IMR-90 (cell line): Measurements from ENCODE around the gene ERP44.

ENCODE experiments used
- CEBPB ChIP-seq: IDR thresholded peaks from 2 replicates; pipeline ENCODE4 v1.6.1; 2012; ENCODE audit warnings: low read depth, low read length, improper control_type of control experiment
- CTCF ChIP-seq: conservative IDR thresholded peaks from 2 replicates; pipeline ENCODE4 v1.5.1; 2012; ENCODE audit warnings: mild to moderate bottlenecking, low read depth, low read length, improper control_type of control experiment
- NFE2L2 ChIP-seq: fragments of 150-350 bp; IDR thresholded peaks from 2 replicates; pipeline ENCODE4 v1.6.1; 2016; ENCODE audit warnings: low read depth, mild to moderate bottlenecking, low read length
- SMC3 ChIP-seq: fragments of 150-350 bp; IDR thresholded peaks from 2 replicates; pipeline ENCODE4 v1.6.1; 2016; ENCODE audit warnings: low read depth, mild to moderate bottlenecking, antibody characterized with exemption, low read length, moderate library complexity
- USF2 ChIP-seq: fragments of 150-350 bp; IDR thresholded peaks from 2 replicates; pipeline ENCODE4 v1.6.1; 2017; ENCODE audit warnings: mild to moderate bottlenecking, antibody characterized with exemption, low read length, low read depth

- TF ChIP-seq SMC3 (no peak), USF2 (no peak), NFE2L2 (no peak), CTCF (no peak), CEBPB (no peak)
These were observed 18.5 kb upstream of the ERP44 start for GRCh38 chr9:100117316-100117715.
